GM19328 (cell line): Measurements from ENCODE around the gene MYL11.

Source experiments
- ATAC-seq: cut with Tn5 transposase; IDR thresholded peaks from one replicate; pipeline ENCODE4 v1.9.1; 2021; ENCODE audit warnings: mild to moderate bottlenecking, moderate library complexity; ENCODE audit not compliant: unreplicated experiment

MYL11 gene

DNA sequence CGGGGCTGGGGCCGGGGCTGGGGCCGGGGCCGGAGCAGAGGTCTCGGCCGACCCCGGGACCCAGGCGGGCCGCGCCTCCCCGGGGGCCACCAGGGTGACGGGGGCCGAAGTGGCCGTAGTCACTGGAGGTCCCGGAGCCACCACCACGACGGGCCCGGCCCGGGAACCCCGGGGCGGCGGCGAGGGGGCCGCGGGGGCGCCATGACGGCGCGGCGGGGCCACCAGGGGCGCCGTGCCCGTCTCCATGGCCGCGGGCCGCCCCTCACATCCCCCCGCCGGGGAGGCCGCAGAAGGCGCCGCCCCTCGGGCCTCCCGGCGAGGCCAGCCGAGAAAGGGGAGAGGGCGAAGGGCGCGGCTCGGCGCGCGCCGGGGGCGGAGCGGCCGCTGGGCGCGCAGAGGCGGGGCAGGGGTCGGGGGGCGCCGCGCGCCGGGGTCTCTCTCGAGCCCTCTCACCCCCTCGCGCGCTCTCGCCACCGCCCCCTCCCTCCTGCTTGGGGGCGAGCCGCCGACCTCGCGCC is 4.6 kb upstream of the MYL11 start:
- ATAC-seq, result no peak

- peak; percentile 70 for ATAC-seq
These were observed 4.0 kb upstream of the MYL11 start, which contains the start of gene TBC1D10B for GRCh38 chr16:30370456-30371247. Gene TBC1D10B, minus strand, starts transcription at chr16:30370494. Its CDS starts 311 bp downstream, at chr16:30370183.

DNA sequence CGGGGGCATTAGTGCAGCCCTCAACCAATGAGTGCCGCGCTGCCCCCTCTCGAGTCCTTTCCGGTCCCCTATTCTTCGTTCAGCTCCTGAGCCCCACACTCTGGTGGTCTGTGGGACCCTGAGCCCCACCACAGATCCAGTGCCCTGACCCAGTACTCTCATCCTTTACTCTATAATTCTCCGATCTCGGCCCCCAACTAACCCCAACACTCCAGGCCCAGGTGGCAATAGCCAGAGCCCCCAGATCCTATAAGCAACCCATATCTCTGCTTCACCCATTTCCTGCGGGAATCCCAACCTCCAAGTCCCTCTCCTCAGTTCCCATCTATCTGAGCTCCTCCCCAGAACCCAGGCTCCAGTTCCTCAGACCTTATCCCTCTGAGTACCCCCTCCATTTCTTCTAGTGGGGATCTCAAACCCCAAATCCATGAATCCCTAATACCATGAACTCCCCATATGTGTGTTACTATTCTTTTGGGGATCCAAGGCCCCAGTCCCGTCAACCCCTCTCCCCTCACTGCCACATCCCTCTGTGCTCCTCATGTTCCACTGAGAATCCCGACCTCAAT is 3.3 kb upstream of the MYL11 start:
- ATAC-seq, result no peak

GRCh38 chr16:30372038-30372712 is 2.4 kb upstream of the MYL11 start:
- no peak for ATAC-seq

GRCh38 chr16:30372725-30373124 is 1.9 kb upstream of the MYL11 start:
- ATAC-seq, result no peak

DNA sequence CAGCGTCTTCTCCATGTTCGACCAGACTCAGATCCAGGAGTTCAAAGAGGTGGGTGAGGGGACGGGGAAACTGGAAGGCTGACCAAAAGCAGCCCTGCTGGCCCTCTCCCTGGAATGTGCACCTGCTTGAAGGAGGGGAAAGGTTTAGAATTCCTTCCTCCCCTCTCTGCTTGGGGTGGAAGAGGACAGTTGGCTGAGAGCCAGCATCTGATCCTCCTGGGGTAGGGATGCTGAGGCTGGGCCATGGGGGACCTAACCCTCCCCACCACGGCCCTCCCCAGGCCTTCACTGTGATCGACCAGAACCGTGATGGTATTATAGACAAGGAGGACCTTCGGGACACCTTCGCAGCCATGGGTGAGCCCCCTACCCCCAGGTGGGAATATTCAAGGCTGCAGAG is 1.3 kb downstream of the MYL11 start:
- ATAC-seq, result no peak

DNA sequence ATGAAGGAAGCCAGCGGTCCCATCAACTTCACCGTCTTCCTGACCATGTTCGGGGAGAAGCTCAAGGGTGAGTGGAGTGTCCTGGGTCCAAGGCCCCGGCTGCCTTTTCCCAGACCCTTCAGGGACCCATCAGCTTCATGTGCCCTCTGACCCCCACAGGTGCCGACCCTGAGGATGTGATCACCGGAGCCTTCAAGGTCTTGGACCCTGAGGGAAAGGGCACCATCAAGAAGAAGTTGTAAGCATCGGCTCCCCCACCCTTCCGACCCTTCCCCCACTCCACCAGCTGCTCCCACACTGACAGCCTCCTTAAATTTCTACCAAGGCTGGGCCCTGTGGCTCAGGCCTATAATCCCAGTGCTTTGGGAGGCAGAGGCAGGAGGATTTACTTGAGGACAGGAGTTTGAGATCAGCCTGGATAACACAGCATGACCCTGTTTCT is 1.9 kb downstream of the MYL11 start:
- no peak for ATAC-seq

DNA sequence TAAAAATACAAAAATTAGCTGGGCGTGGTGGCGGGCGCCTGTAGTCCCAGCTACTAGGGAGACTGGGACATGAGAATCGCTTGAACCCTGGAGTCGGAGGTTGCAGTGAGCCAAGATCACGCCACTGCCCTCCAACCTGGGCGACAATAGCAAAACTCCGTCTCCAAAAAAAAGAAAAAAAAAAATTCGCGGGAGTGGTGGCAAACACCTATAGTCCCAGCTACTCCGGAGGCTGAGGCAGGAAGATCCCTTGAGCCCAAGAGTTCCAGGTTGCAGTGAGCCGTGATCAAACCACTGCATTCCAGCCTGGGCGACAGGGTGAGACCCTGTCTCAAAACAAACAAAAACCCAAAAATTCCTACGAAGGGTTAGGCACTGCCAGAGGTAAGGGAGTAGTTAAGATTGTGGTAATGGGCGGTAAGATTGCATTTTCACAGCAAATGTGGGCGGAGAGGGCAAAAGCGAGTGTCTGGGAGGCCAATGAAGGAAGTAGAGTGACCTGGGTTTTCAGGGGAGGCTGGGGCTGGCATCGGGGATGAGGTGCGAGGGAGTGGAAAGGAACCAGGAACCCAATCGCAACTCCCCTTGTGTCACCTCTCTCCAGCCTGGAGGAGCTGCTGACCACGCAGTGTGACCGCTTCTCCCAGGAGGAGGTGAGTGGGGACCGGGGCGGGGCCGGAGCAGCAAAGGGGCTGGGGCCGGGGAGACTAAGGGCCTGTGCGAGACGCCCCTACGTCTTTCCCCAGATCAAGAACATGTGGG is 2.6 kb downstream of the MYL11 start:
- no peak for ATAC-seq

- peak; percentile 37 for ATAC-seq
These were observed 3.2 kb downstream of the MYL11 start for GRCh38 chr16:30377812-30378235.

- peak; percentile 88 for ATAC-seq
These were observed 3.9 kb downstream of the MYL11 start for GRCh38 chr16:30378236-30379157.

- no peak for ATAC-seq
These were observed 4.7 kb downstream of the MYL11 start for GRCh38 chr16:30379158-30379783.

GRCh38 chr16:30380072-30380802 is 5.6 kb downstream of the MYL11 start:
- ATAC-seq, result no peak

DNA sequence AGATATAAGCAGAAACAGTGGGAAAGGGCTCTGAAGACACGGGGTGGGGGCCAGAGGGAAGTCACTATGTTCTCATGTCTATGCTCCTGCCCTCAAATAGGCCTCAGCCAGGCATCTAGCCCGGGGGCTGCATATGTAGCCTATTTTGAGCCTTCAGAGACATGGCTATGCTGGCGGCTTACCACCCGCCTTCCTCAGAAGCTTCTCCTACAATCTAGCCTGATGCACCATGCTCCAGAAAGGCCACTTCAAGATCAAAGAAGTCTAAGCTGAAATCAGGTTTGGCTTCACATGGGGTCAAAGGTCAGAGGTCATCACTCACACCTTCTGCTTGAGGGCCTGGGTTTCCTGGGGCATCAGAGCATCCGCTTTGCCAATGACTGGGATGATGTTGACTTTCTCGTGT is 6.2 kb downstream of the MYL11 start:
- ATAC-seq, result no peak

DNA sequence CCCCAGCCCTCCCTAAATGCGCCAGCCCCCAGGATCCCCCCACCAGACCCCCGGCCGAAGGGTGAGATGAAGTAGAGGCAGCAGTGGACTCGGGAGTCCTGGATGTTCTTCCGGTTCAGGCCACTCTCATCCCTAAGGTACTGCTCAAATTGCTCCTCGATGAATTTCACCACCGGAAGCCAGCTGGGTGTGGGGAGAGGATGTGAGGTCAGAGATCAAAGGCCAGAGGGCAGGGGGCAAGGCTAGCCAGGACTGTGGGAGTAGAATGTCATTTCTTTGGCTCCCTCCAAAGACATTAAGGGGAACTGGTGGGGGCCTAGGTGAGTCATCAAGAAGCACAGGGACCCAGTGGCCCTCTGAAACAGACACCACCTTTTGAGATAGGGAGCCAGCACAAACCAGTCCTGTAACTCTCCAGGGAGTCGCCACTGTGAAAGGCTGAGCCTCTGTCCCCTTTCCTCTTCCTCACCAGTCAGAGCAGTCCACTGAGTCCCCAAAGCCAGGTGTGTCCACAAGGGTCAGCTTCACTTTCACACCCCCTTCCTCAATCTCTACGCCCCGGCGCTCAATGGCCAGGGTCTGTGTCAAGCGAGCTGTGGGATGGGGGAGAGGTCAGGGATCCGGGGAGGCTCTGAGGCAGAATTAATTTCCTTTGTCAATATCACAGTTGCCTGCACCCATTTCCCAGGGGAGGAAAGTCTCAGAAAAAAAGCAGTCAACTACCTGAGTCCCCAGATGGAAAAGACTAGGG is 6.9 kb downstream of the MYL11 start:
- ATAC-seq, result no peak

GRCh38 chr16:30382111-30382881 is 7.7 kb downstream of the MYL11 start, which contains the start of gene SEPTIN1:
Gene SEPTIN1, minus strand, starts transcription at chr16:30382561. Its CDS starts 19 bp downstream, at chr16:30382542.
- ATAC-seq, result no peak

GRCh38 chr16:30383521-30383920 is 8.9 kb downstream of the MYL11 start:
- ATAC-seq, result no peak

DNA sequence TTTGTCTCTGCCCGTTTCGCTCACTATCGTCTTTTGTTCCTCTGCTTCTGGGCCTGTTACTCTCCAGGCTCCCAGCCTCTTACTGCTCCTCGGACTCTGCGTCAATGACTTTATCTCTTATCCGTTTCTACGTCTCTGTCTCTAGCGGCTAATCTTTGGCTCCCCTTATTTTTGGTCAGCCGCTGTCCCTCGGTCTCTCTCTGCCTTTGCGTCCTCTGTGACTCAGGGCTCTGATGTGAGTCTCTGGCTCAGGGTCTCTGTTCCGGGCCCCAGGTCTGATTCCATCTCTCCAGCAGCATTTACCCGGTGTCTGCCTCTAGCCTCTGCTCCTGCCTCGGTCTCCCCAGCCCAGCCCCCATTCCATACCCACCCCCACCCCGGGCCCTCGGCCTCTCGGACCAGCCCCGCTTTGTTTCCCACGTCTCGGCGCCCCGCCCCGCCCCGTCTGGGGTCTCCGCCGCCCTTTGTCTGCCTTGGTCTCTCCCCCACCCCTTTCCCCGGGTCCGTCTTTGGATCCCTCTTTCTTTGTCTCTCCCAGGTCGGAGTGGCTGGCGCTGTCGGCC is 20.1 kb downstream of the MYL11 start:
- no peak for ATAC-seq
